ENCODE data around the gene TRNP1.

Gene TRNP1

GRCh38 chr1:27003745-27004470 lies 10.4 kb downstream of the TRNP1 start:
- no peak for DNase-seq

DNA sequence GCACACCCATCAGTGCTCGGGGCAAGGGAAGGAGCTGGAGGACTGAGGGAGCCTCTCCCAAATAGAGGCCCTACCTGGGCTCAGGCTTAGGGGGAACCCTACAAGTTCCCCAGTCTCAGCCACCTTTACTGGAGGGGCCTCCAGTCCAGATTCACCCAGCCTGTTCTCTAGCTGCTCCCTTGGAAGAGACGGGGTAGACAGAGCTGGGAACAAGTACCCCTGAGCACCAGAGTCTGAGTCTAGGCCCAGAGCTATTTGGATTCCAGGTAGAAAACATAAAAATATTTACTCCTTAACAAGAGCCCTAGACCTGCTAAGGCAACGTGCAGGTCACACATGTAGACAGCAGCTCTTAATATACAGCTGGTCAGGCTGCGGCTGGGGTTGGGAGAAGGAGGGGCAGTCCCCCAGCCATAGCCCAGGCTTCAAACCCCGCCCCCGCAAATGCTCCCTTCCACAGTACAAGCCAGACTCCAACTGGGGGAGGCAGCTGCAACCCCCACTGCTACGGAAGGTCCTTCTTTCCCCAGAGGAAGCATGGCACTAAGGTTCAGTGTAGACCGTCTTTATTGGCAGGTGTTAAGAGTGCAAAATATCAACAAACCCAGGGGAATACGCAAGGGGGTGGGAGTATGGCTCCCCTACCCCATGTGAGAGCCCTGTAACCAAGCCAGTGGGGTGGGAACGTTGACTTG lies 11.1 kb downstream of the TRNP1 start:
- DNase-seq, result no peak

GRCh38 chr1:27005166-27005530 lies 11.7 kb downstream of the TRNP1 start:
- no peak for DNase-seq

- no peak for DNase-seq
Observed at GRCh38 chr1:27005648-27006496, 12.4 kb downstream of the TRNP1 start.

DNA sequence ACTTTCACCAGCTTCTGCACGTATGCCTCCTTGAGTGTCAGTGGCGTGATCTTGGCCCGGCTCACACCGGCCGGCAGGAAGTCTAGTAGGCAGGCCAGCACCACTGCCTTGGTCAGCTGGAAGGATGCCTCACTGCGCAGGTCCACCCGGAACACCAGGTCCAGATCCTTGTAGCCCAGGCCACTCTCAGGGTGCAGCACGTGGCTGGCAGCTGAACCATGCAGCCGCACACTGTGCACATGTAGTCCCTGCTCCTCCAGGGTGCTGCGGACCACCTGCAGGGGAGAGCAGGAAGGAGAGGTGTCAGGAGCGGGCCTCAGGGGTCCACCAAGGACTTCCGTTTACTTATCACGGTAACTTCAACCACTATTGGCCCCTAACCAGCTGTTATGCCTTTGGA lies 13.2 kb downstream of the TRNP1 start:
- DNase-seq, result no peak

- DNase-seq, result no peak
Observed at GRCh38 chr1:27007909-27008582, 14.6 kb downstream of the TRNP1 start.

DNA sequence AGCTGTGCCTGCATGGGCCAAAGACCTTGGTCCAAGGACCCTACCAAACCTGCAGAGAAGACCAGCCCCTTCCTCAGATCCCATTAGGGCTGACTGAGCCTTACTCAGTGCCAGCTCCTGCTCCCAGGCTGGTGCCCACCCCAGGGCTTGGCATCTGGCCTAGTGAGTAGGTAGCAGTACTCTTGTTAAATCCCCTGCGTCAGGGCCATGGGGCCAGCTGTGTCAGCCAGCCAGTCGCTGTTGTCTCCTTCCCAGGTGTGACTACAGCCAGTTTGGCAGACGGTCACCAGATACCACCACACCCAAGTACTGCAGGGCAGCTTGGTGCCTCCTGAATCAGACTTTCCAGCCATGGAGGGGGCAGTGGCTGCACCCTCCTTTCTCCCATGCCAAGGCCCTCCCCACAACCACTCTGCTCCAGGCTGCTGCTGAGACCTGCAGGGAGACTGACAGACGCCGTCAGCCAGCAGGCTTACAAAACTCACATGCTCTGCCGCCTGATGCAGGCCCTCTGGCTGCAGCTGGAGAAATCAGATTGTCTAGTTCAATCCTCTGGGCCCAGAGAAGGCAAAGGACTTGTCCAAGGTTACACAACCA lies 16.2 kb downstream of the TRNP1 start:
- DNase-seq, result no peak

GRCh38 chr1:27010226-27010994 lies 16.9 kb downstream of the TRNP1 start:
- no peak for DNase-seq

DNA sequence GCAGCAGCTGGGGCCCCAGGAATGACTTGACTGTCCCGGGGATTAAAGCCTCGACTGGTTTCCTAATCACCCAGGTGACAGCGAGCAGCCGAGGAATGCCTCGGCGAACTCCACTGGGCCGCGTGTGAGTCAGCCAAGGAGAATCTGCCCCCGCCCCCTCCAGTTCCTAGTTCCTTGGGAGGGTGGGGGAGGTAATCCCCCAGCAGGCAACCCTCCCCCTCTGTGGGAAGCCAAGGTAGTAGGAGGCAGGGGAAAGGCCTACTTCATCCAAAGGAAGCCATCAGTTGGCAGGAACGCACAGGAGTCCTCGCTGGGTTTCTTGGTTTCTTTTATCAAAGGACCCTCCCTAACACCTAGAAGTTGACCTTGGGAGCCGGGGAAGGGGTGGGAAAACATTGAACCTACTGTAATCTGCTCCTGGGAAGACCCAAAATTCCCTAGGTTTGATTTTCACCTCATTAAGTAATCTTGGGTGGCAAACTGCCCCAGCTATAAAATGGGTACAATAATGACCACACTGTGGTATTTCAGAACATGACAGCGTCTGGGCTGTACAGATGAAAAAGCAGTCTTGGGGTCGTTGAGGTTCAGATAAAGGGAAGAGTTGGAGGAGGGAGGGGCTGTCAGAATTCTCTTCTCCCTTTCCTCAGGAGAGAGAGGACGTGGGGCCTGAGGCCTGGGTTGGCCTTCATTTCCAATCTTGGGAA lies 17.7 kb downstream of the TRNP1 start:
- DNase-seq, result no peak

GRCh38 chr1:27011976-27012563 lies 18.6 kb downstream of the TRNP1 start:
- no peak for DNase-seq

DNA sequence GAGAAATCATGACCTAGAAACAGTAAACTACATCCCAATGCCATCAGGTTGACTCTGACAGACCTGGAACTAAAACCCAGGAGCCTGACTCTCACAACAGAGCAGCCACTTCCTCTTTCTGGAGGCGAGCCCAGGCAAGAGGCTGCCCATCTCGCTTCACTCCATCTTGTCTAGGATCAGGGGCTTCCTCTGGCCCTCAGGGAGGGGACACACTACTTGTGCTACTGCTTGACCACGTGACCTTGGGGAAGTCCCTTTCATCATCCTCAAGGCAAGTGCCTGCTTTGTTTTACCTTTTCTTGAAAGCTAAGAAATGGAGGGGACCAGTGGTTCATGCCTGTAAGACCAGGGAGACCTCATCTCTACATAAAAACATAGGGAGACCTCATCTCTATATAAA lies 21.8 kb downstream of the TRNP1 start:
- DNase-seq, result no peak

DNA sequence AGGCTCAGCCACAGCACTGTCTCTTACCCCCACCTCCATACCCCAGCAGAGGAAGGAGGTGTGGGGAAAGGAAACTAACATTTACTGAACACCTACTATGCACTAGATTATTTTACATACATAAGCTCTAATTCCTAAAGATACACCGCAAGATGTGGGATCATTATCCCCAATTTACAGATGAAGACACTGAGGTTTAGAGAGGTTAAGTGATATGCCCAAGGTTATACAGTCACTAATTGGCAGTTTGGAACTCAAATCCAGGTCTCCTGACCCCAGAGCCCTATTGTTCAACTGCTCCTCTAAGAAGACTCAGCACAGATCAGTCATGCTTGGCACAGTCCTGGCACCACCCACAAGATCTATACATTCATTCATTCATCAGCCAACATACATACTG lies 22.9 kb downstream of the TRNP1 start:
- DNase-seq, result no peak

DNA sequence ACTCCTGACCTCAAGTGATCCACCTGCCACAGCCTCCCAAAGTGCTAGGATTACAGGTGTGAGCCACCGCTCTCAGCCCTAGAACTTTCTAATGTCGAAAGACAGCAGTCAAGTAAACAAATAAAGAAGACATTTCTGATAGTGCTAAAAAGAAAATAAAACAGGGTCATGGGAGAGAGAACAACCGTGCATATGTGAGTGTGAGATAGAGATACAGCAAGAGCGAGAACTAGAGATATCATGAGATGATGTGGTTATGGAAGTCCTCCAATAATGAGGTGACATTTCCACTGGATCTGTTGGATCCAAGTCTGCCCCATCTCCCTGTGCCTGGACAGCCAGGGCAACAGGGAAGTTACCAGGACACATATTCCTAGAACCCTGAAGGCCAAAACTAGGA lies 23.7 kb downstream of the TRNP1 start:
- DNase-seq, result no peak

- DNase-seq, result no peak
Observed at GRCh38 chr1:27018316-27018715, 24.8 kb downstream of the TRNP1 start.

GRCh38 chr1:27021354-27022031 lies 28.0 kb downstream of the TRNP1 start:
- DNase-seq, result no peak

DNA sequence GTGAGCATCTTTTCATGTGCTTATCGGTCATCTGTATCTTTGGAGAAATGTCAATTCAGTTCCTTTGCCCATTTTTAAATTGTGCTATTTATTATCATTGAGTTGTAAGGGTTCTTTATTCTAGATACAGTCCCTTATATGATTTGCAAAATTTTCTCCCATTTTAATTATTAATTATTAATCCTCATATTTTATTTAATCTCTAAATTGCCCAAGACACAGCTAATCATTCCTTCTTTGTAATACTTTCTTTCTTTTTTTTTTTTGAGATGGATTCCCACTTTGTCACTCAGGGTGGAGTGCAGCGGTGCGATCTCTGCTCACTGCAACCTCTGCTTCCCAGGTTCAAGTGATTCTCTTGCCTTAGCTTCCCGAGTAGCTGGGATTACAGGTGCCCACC lies 32.2 kb downstream of the TRNP1 start:
- DNase-seq, result no peak

DNA sequence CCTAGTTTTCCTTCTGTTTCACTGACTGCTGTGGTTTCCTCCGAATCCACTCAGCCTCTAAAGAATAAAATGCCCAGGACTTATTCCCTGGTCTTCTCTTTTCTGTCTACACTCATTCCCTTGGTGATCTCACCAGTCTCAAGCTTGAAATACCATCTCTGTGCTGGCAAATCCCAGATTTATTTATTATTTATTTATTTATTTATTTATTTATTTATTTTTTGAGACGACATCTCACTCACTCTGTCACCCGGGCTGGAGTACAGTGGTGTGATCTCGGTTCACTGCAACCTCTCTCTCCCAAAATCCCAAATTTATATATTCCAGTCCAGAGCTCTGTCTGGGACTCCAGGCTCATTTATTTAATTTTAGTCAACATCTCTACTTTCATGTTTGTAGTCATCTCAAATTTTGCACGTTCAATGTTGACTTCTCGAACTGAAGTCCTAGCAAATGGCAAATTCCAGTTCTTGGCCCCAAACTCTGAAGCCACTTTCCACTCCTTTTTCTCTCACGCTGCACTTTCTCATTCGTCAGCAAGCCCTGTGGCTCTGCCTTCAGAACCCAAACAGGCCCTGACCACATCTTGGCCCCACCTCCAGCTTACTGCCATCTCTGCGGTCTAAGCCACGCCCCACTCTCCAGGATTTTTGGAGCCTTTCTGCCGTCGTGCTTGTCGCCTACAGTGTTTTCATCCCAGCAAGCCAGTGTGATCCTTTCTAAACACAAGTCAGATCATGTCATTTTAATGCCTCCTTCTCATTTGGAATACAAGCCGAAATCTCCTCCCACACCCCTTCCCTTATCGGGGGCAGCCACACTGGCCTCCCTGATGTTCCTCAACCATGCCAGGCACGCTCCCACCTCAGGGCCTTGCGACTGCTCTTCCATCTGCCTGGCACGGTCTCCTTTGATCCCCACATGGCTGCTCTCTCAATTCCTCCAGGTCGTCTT lies 33.4 kb downstream of the TRNP1 start:
- no peak for DNase-seq

GRCh38 chr1:27027575-27028250 lies 34.2 kb downstream of the TRNP1 start:
- DNase-seq, result no peak

DNA sequence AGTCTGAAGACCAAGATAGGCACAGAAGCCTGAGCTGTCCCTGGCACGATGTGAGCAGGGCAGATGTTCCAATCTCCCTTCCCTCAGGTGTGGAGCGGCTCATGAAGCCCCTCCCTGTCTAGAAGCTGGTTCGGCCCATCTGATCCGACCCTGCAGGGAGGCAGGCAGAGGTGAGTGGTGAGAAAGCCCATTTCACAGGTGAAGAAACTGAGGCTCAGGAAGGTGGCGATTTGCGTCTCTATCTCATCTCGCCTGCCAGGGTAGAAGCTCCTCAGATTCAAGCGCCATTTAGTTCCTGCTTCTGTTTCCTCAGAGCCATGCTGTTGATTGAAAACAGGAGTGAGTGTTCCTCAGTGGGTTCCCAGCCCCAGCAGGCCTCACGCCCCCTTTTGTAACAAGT lies 36.0 kb downstream of the TRNP1 start:
- DNase-seq, result no peak

Measured in activated CD4-positive, alpha-beta T cell treated with anti-CD3 and anti-CD28 coated beads, Interleukin-2, amount 50 U/mL, for 1 hour (primary cell).